Testis (tissue), 3 donors: ENCODE data around the gene POC1B. TPM values are rescaled to one million over a fixed set of nuclear protein-coding genes. Genes with fewer than 3 reads are reported as not detected.

Source experiments
- DNase-seq: peaks from one replicate; pipeline ENCODE4 v3.0.0-alpha.2; 2019
- H3K27ac ChIP-seq, 2 donors: fragments of 200-600 bp; sonication (generic); one replicate each; pipeline ENCODE4 v1.5.1; 2019
- H3K27me3 ChIP-seq: fragments of 200-600 bp; sonication (generic); one replicate; pipeline ENCODE4 v1.5.1; 2019
- H3K36me3 ChIP-seq: fragments of 200-600 bp; sonication (generic); one replicate; pipeline ENCODE4 v1.5.1; 2017; ENCODE audit warnings: low read depth; ENCODE audit errors: missing control alignments
- H3K4me1 ChIP-seq: fragments of 200-600 bp; sonication (generic); one replicate; pipeline ENCODE4 v1.5.1; 2019
- H3K4me3 ChIP-seq, 2 donors: fragments of 200-600 bp; sonication (generic); one replicate each; pipeline ENCODE4 v1.5.1; 2017 to 2019
- H3K9me3 ChIP-seq: fragments of 200-600 bp; sonication (generic); one replicate; pipeline ENCODE4 v1.5.1; 2017
- CTCF ChIP-seq, 3 experiments: fragments of 450-650 bp in 2 of 3; fragments of 200-600 bp in 1 of 3; sonication (generic) in 1 of 3; IDR thresholded peaks; one replicate each; pipeline ENCODE4 v1.5.1; 2016 to 2019; ENCODE audit warnings: antibody characterized with exemption in 3 of 3, mild to moderate bottlenecking in 2 of 3, moderate library complexity in 1 of 3
- POLR2A ChIP-seq: fragments of 450-650 bp; IDR thresholded peaks from one replicate; pipeline ENCODE4 v1.6.1; 2017; ENCODE audit warnings: antibody characterized with exemption, mild to moderate bottlenecking, moderate library complexity
- WGBS, 2 donors: methylation state at CpG; one replicate each; pipeline ENCODE4 v1.1.5; 2018; 5-methylcytosine and 5-hydroxymethylcytosine counted together
- intact Hi-C: fragments of 100-400 bp; cut with DNase I; formaldehyde crosslinking; loops from one replicate; pipeline ENCODE4 v1.15.1; 2023; ENCODE audit warnings: low total_unique reads
- polyA plus RNA-seq: library from polyadenylated mRNA; stranded (reverse); fragments of 350-450 nt; fragmentation: Illumina TruSeq; extraction: RNeasy Lipid Tissue Mini Kit (QIAGEN cat#74804); gene quantifications from one replicate; pipeline ENCODE4 v1.2.3, GENCODE V29; 2014; ENCODE audit warnings: low read depth, low replicate concordance; ENCODE audit not compliant: insufficient read depth
- total RNA-seq, 2 donors: library from RNA; depleted of rRNA; stranded (reverse); fragments of >200 nt; gene quantifications; one replicate each; pipeline ENCODE4 v1.2.3, GENCODE V29; 2016

The POC1B gene
- total and polyA plus RNA-seq, 3 donors from 2014 or later = 16.8 to 30.2 (median 21.3) TPM

- H3K9me3 ChIP-seq = no peaks in the 10 kb centered on the region
- WGBS, 2 donors = 76 to 78% methylated on average over 6 of the region's 6 CpGs
- no peak overlapping the region for H3K27ac ChIP-seq
- no peaks in the 10 kb centered on the region for H3K27me3 ChIP-seq
- TF ChIP-seq POLR2A (no peak), CTCF (IDR thresholded peaks at IDR 0.05) (no peak)
- DNase-seq = no peak
- no peak overlapping the region for H3K4me3 ChIP-seq
- intact Hi-C loops = no loop called here
- no peaks in the 10 kb centered on the region for H3K4me1 ChIP-seq
- H3K36me3 ChIP-seq = no peaks in the 10 kb centered on the region
These were observed 109.6 kb downstream of the POC1B start for GRCh38 chr12:89416049-89416792.

- no peaks in the 10 kb centered on the region for H3K36me3 ChIP-seq
- DNase-seq = no peak
- no peak overlapping the region for H3K4me3 ChIP-seq
- 83 to 90% methylated on average over 2 of the region's 2 CpGs for WGBS, 2 donors
- no peak overlapping the region for H3K27ac ChIP-seq
- H3K9me3 ChIP-seq = no peaks in the 10 kb centered on the region
- intact Hi-C loops = no loop called here
- TF ChIP-seq POLR2A (no peak), CTCF (IDR thresholded peaks at IDR 0.05) (no peak)
- H3K27me3 ChIP-seq = no peaks in the 10 kb centered on the region
- no peaks in the 10 kb centered on the region for H3K4me1 ChIP-seq
These were observed 111.0 kb downstream of the POC1B start for GRCh38 chr12:89414851-89415250.

- intact Hi-C loops = no loop called here
- no peak for TF ChIP-seq POLR2A
- TF ChIP-seq CTCF (IDR thresholded peaks at IDR 0.05) = no peak
- H3K9me3 ChIP-seq = no peaks in the 10 kb centered on the region
- no peaks in the 10 kb centered on the region for H3K4me1 ChIP-seq
- no peak overlapping the region for H3K4me3 ChIP-seq
- DNase-seq = no peak
- 72 to 86% methylated on average over 3 of the region's 3 CpGs for WGBS, 2 donors
- no peaks in the 10 kb centered on the region for H3K36me3 ChIP-seq
- no peaks in the 10 kb centered on the region for H3K27me3 ChIP-seq
- no peak overlapping the region for H3K27ac ChIP-seq
These were observed 111.5 kb downstream of the POC1B start for GRCh38 chr12:89414322-89414721.

- WGBS, 2 donors = 90 to 93% methylated on average over 3 of the region's 3 CpGs
- intact Hi-C loops = no loop called here
- H3K9me3 ChIP-seq = no peaks in the 10 kb centered on the region
- H3K36me3 ChIP-seq = no peaks in the 10 kb centered on the region
- H3K27ac ChIP-seq = no peak overlapping the region
- DNase-seq = no peak
- TF ChIP-seq CTCF (IDR thresholded peaks at IDR 0.05) = no peak
- TF ChIP-seq POLR2A = no peak
- H3K4me1 ChIP-seq = no peaks in the 10 kb centered on the region
- H3K27me3 ChIP-seq = no peaks in the 10 kb centered on the region
- H3K4me3 ChIP-seq = no peak overlapping the region
These were observed 112.6 kb downstream of the POC1B start for GRCh38 chr12:89413234-89413633.

GRCh38 chr12:89412665-89413064 is 113.2 kb downstream of the POC1B start:
- Histone ChIP-seq H3K4me1 (no peaks in the 10 kb centered on the region), H3K27me3 (no peaks in the 10 kb centered on the region), H3K4me3 (no peak overlapping the region), H3K9me3 (no peaks in the 10 kb centered on the region), H3K27ac (no peak overlapping the region), H3K36me3 (no peaks in the 10 kb centered on the region)
- intact Hi-C loops = no loop called here
- WGBS, 2 donors = 89 to 97% methylated on average over 6 of the region's 6 CpGs
- TF ChIP-seq CTCF (IDR thresholded peaks at IDR 0.05) = no peak
- no peak for TF ChIP-seq POLR2A
- DNase-seq = no peak
